SW480 (cell line): ENCODE results near the gene RGCC.

Source experiments
- DNase-seq: peaks from one replicate; pipeline ENCODE4 v3.0.0-alpha.2; 2016; ENCODE audit warnings: low spot score

Gene RGCC

GRCh38 chr13:41453620-41454019 lies 3.7 kb upstream of the RGCC start:
- DNase-seq, result no peak

- no peak for DNase-seq
These were observed 3.2 kb upstream of the RGCC start for GRCh38 chr13:41454170-41454569.

GRCh38 chr13:41455725-41456419 lies 1.5 kb upstream of the RGCC start:
- no peak for DNase-seq

- DNase-seq, result no peak
These were observed 338 bp downstream of the RGCC start for GRCh38 chr13:41457589-41458186.

GRCh38 chr13:41458187-41458760 lies 924 bp downstream of the RGCC start:
- peak; percentile 46 for DNase-seq

- DNase-seq, result peak; percentile 73
These were observed 1.5 kb downstream of the RGCC start for GRCh38 chr13:41458761-41459431.

GRCh38 chr13:41459432-41460073 lies 2.2 kb downstream of the RGCC start:
- DNase-seq, result no peak

GRCh38 chr13:41460074-41460465 lies 2.7 kb downstream of the RGCC start:
- DNase-seq, result no peak

- DNase-seq, result no peak
These were observed 3.6 kb downstream of the RGCC start for GRCh38 chr13:41460930-41461329.

GRCh38 chr13:41461527-41462139 lies 4.3 kb downstream of the RGCC start:
- no peak for DNase-seq

GRCh38 chr13:41462427-41462826 lies 5.1 kb downstream of the RGCC start:
- no peak for DNase-seq

- no peak for DNase-seq
These were observed 6.7 kb downstream of the RGCC start for GRCh38 chr13:41463838-41464602.

- no peak for DNase-seq
These were observed 8.0 kb downstream of the RGCC start for GRCh38 chr13:41465241-41465847.

- no peak for DNase-seq
These were observed 8.6 kb downstream of the RGCC start for GRCh38 chr13:41465898-41466320.

GRCh38 chr13:41467425-41467945 lies 10.1 kb downstream of the RGCC start:
- no peak for DNase-seq

GRCh38 chr13:41468631-41469030 lies 11.3 kb downstream of the RGCC start:
- DNase-seq, result no peak

- peak; percentile 73 for DNase-seq
These were observed 12.8 kb downstream of the RGCC start for GRCh38 chr13:41470196-41470595.

GRCh38 chr13:41471785-41472184 lies 14.4 kb downstream of the RGCC start:
- no peak for DNase-seq

GRCh38 chr13:41487222-41487621 lies 29.9 kb downstream of the RGCC start:
- no peak for DNase-seq

- DNase-seq, result no peak
These were observed 30.8 kb downstream of the RGCC start for GRCh38 chr13:41488124-41488523.
